Natural killer cell (primary cell): ENCODE measurements around the gene EIF4EBP2. TPM values are rescaled to one million over a fixed set of nuclear protein-coding genes. Genes with fewer than 3 reads are reported as not detected.
A peak's percentile ranks its signal among the peaks of the same experiment; 100 is the strongest.

ENCODE experiments used
- ATAC-seq, 3 donors: fragments of 150-1000 bp in 2 of 3; fragments of 200-7000 bp in 1 of 3; cut with Tn5 transposase; 1 replicate in 1 of 3; 2 replicates in 2 of 3; pipeline ENCODE4 v1.10.0; 2021; ENCODE audit warnings: mild to moderate bottlenecking in 2 of 3, moderate library complexity in 2 of 3
- DNase-seq, 2 donors: peaks; one replicate each; pipeline versions ENCODE4 v3.0.0 to v3.0.0-alpha.2; 2013 to 2021; ENCODE audit warnings: mixed read lengths in 1 of 2
- H3K27ac ChIP-seq: one replicate; pipeline ENCODE4 v1.5.1; 2013; ENCODE audit warnings: mild to moderate bottlenecking, low read length
- H3K27me3 ChIP-seq: one replicate; pipeline ENCODE4 v1.6.1; 2013; ENCODE audit warnings: low read length; ENCODE audit not compliant: control insufficient read depth, insufficient read depth
- H3K36me3 ChIP-seq: one replicate; pipeline ENCODE4 v1.6.1; 2013; ENCODE audit warnings: low read length; ENCODE audit not compliant: control insufficient read depth, insufficient read depth
- H3K4me1 ChIP-seq: one replicate; pipeline ENCODE4 v1.6.1; 2013; ENCODE audit warnings: low read length; ENCODE audit not compliant: control insufficient read depth, insufficient read depth
- H3K4me3 ChIP-seq: one replicate; pipeline ENCODE4 v1.5.1; 2013; ENCODE audit warnings: low read length
- H3K9me3 ChIP-seq: one replicate; pipeline ENCODE4 v1.6.1; 2013; ENCODE audit warnings: low read length; ENCODE audit not compliant: control insufficient read depth, insufficient read depth
- H3K27ac Mint-ChIP-seq, 2 donors: one replicate each; pipeline ENCODE4 v1.8.0; 2022; ENCODE audit warnings: mild to moderate bottlenecking in 2 of 2, mixed read lengths in 2 of 2, moderate library complexity in 1 of 2
- H3K27me3 Mint-ChIP-seq, 2 donors: one replicate each; pipeline ENCODE4 v1.8.0; 2022; ENCODE audit warnings: low read depth in 2 of 2, mixed read lengths in 2 of 2
- H3K36me3 Mint-ChIP-seq: one replicate; pipeline ENCODE4 v1.8.0; 2022; ENCODE audit warnings: mixed read lengths
- H3K4me1 Mint-ChIP-seq, 2 donors: one replicate each; pipeline ENCODE4 v1.8.0; 2022; ENCODE audit warnings: mixed read lengths in 2 of 2
- H3K4me3 Mint-ChIP-seq: one replicate; pipeline ENCODE4 v1.8.0; 2022; ENCODE audit warnings: mild to moderate bottlenecking, moderate library complexity, mixed read lengths
- H3K9me3 Mint-ChIP-seq, 2 donors: one replicate each; pipeline ENCODE4 v1.8.0; 2022; ENCODE audit warnings: mixed read lengths in 2 of 2
- CTCF ChIP-seq: fragments of 200-600 bp; IDR thresholded peaks from one replicate; pipeline ENCODE4 v1.8.0; 2022; ENCODE audit warnings: antibody characterized with exemption
- WGBS: methylation state at CpG from one replicate; pipeline ENCODE4 v1.1.7; 2013; ENCODE audit warnings: missing lambda C conversion rate; ENCODE audit not compliant: insufficient coverage; 5-methylcytosine and 5-hydroxymethylcytosine counted together
- intact Hi-C: fragments of 100-400 bp; cut with micrococcal nuclease; formaldehyde crosslinking; loops from one replicate; pipeline ENCODE4 v1.14.2; 2022
- total RNA-seq, 4 donors: library from RNA; stranded (reverse); fragments of 120-200 nt in 1 of 4; gene quantifications; one replicate each; pipeline versions ENCODE4 v1.2.3 to v1.2.4, GENCODE V29; 2013 to 2022

EIF4EBP2 gene
- total RNA-seq, 3 donors from 2014 or later (not counting 1 experiment from before 2014, with no cell fraction given): 60.6 to 71.6 (median 71.1) TPM

GRCh38 chr10:70412356-70412755 lies 8.4 kb downstream of the EIF4EBP2 start:
- Mint-ChIP-seq H3K27ac (no peak overlapping the region), H3K27me3 (no peaks in the 10 kb centered on the region), H3K36me3 (no peaks in the 10 kb centered on the region), H3K9me3 (no peaks in the 10 kb centered on the region), H3K4me1 (peaks cover 67 to 69% of the 10 kb centered on the region in 2 donors), H3K4me3 (no peak overlapping the region)
- H3K36me3 ChIP-seq: peaks cover 3% of the 10 kb centered on the region
- intact Hi-C loops: no loop called here
- no peaks in the 10 kb centered on the region for H3K9me3 ChIP-seq
- 90% methylated on average over 2 of the region's 4 CpGs for WGBS
- DNase-seq (no peak), ATAC-seq (no peak)
- TF ChIP-seq CTCF: no peak
- no peaks in the 10 kb centered on the region for H3K27me3 ChIP-seq
- H3K4me3 ChIP-seq: no peak overlapping the region
- no peaks in the 10 kb centered on the region for H3K4me1 ChIP-seq
- no peak overlapping the region for H3K27ac ChIP-seq

GRCh38 chr10:70417568-70417967 lies 13.6 kb downstream of the EIF4EBP2 start:
- Mint-ChIP-seq H3K27me3 (no peaks in the 10 kb centered on the region), H3K27ac (peak overlapping the region in 1 of 2 donors; percentile 7), H3K9me3 (no peaks in the 10 kb centered on the region), H3K4me3 (no peak overlapping the region), H3K36me3 (peaks cover 8% of the 10 kb centered on the region), H3K4me1 (peaks cover 37 to 42% of the 10 kb centered on the region in 2 donors)
- Histone ChIP-seq H3K9me3 (no peaks in the 10 kb centered on the region), H3K36me3 (peaks cover 25% of the 10 kb centered on the region), H3K27me3 (no peaks in the 10 kb centered on the region), H3K27ac (no peak overlapping the region), H3K4me1 (no peaks in the 10 kb centered on the region), H3K4me3 (no peak overlapping the region)
- WGBS: no CpG with 5 or more reads among the region's 1 CpG
- TF ChIP-seq CTCF: no peak
- intact Hi-C loops: no loop called here
- ATAC-seq (no peak), DNase-seq (no peak)

- Histone ChIP-seq H3K4me1 (no peaks in the 10 kb centered on the region), H3K27me3 (no peaks in the 10 kb centered on the region), H3K9me3 (no peaks in the 10 kb centered on the region), H3K4me3 (no peak overlapping the region), H3K27ac (no peak overlapping the region), H3K36me3 (peaks cover 31% of the 10 kb centered on the region)
- Mint-ChIP-seq H3K4me1 (peaks cover 35% of the 10 kb centered on the region in 2 donors), H3K27ac (peak overlapping the region in 1 of 2 donors; percentile 7), H3K4me3 (no peak overlapping the region), H3K27me3 (no peaks in the 10 kb centered on the region), H3K9me3 (no peaks in the 10 kb centered on the region), H3K36me3 (peaks cover 15% of the 10 kb centered on the region)
- ATAC-seq (no peak), DNase-seq (no peak)
- no peak for TF ChIP-seq CTCF
- intact Hi-C loops: no loop called here
- 100% methylated on average over 1 of the region's 1 CpG for WGBS
These were observed 14.3 kb downstream of the EIF4EBP2 start for GRCh38 chr10:70418229-70418628.

- H3K4me3 ChIP-seq: no peak overlapping the region
- Mint-ChIP-seq H3K27me3 (no peaks in the 10 kb centered on the region), H3K9me3 (no peaks in the 10 kb centered on the region), H3K4me3 (no peak overlapping the region), H3K27ac (peak overlapping the region in 1 of 2 donors; percentile 51), H3K36me3 (peaks cover 19% of the 10 kb centered on the region), H3K4me1 (peaks cover 35 to 36% of the 10 kb centered on the region in 2 donors)
- WGBS: 88% methylated on average over 3 of the region's 3 CpGs
- no peaks in the 10 kb centered on the region for H3K9me3 ChIP-seq
- DNase-seq (no peak), ATAC-seq (no peak)
- H3K27ac ChIP-seq: no peak overlapping the region
- no peaks in the 10 kb centered on the region for H3K27me3 ChIP-seq
- no peaks in the 10 kb centered on the region for H3K4me1 ChIP-seq
- TF ChIP-seq CTCF: no peak
- intact Hi-C loops: no loop called here
- H3K36me3 ChIP-seq: peaks cover 36% of the 10 kb centered on the region
These were observed 14.8 kb downstream of the EIF4EBP2 start for GRCh38 chr10:70418713-70419112.
